ENCODE data around the gene CPNE5. TPM values are rescaled to one million over a fixed set of nuclear protein-coding genes. Genes with fewer than 3 reads are reported as not detected.
A peak's percentile ranks its signal among the peaks of the same experiment; 100 is the strongest.

Gene CPNE5
- total RNA-seq, 2 experiments from 2014 or later = 1.2 to 1.7 TPM

- intact Hi-C loops (cut with micrococcal nuclease) = loop anchor here (5.0 kb wide), 2 partner anchors 71 to 236 kb away; no protein-coding TSS in a partner anchor
Measured at GRCh38 chr6:36853325-36853724, 14.1 kb upstream of the CPNE5 start.

GRCh38 chr6:36852481-36853147 lies 13.4 kb upstream of the CPNE5 start:
- no peak for DNase-seq
- Mint-ChIP-seq H3K27me3 (ENCODE audit: low read depth) (no peaks in the 10 kb centered on the region), H3K27ac (no peak overlapping the region), H3K4me3 (no peak overlapping the region), H3K9me3 (no peaks in the 10 kb centered on the region), H3K4me1 (ENCODE audit: low read depth) (no peaks in the 10 kb centered on the region), H3K36me3 (ENCODE audit: low read depth) (peaks cover 45% of the 10 kb centered on the region)
- CTCF ChIA-PET = interaction anchor here (0.6 to 7.8 kb wide), 13 partner anchors 10 to 1220 kb away, joined by 3 to 60 read pairs (median 7); partner anchors contain the start of gene PPIL1
- intact Hi-C loops (cut with micrococcal nuclease) = loop anchor here (5.0 kb wide), 2 partner anchors 70 to 235 kb away; no protein-coding TSS in a partner anchor

More at GRCh38 chr6:36853325-36853724, 14.1 kb upstream of the CPNE5 start:
- Mint-ChIP-seq H3K4me1 (ENCODE audit: low read depth) (no peaks in the 10 kb centered on the region), H3K4me3 (no peak overlapping the region), H3K27me3 (ENCODE audit: low read depth) (no peaks in the 10 kb centered on the region), H3K27ac (no peak overlapping the region), H3K9me3 (no peaks in the 10 kb centered on the region), H3K36me3 (ENCODE audit: low read depth) (peaks cover 45% of the 10 kb centered on the region)
- CTCF ChIA-PET = interaction anchor here (0.6 to 7.8 kb wide), 7 partner anchors 10 to 95 kb away, joined by 3 to 60 read pairs (median 18); partner anchors contain the start of gene PPIL1
- DNase-seq = no peak

GRCh38 chr6:36851626-36852025 lies 12.4 kb upstream of the CPNE5 start:
- Mint-ChIP-seq H3K4me1 (ENCODE audit: low read depth) (no peaks in the 10 kb centered on the region), H3K9me3 (no peaks in the 10 kb centered on the region), H3K36me3 (ENCODE audit: low read depth) (peaks cover 40% of the 10 kb centered on the region), H3K27ac (no peak overlapping the region), H3K27me3 (ENCODE audit: low read depth) (no peaks in the 10 kb centered on the region), H3K4me3 (no peak overlapping the region)
- CTCF ChIA-PET = interaction anchor here (0.6 to 7.8 kb wide), 14 partner anchors 11 to 167 kb away, joined by 3 to 60 read pairs (median 6); partner anchors contain the start of gene PPIL1
- no peak for DNase-seq
- intact Hi-C loops (cut with micrococcal nuclease) = loop anchor here (1.0 to 5.0 kb wide), 3 partner anchors 69 to 234 kb away; no protein-coding TSS in a partner anchor

- Mint-ChIP-seq H3K9me3 (no peaks in the 10 kb centered on the region), H3K4me1 (ENCODE audit: low read depth) (no peaks in the 10 kb centered on the region), H3K27ac (no peak overlapping the region), H3K36me3 (ENCODE audit: low read depth) (peaks cover 35% of the 10 kb centered on the region), H3K4me3 (no peak overlapping the region), H3K27me3 (ENCODE audit: low read depth) (no peaks in the 10 kb centered on the region)
- CTCF ChIA-PET = interaction anchor here (0.7 to 7.8 kb wide), 13 partner anchors 12 to 167 kb away, joined by 3 to 60 read pairs (median 7); partner anchors contain the start of gene PPIL1
- peak; percentile 64 for DNase-seq
- intact Hi-C loops (cut with micrococcal nuclease) = loop anchor here (1.0 to 5.0 kb wide), 3 partner anchors 69 to 234 kb away; no protein-coding TSS in a partner anchor
Measured at GRCh38 chr6:36851149-36851614, 11.9 kb upstream of the CPNE5 start.

DNA sequence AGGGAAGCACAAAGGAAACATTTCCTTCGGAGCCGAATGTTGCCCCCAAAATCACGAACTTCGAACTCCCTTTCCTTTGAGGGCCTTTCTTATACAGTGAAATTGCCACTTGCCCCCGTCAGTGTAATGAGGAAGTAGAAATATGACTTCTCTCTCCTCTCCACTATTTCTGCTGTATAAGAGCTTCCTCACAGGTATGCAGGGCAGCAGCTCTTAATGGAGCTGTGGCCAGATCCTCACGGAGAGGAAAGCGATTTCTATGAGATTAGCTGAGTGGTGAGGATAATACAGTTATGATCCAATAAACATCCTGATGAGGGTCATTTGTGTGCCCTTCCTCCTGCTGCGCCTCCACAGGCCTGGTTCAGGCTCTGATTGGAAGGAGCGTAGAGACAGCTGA lies 10.8 kb upstream of the CPNE5 start:
- DNase-seq = no peak
- no peaks in the 10 kb centered on the region for H3K9me3 Mint-ChIP-seq
- H3K4me1 Mint-ChIP-seq (ENCODE audit: low read depth) = no peaks in the 10 kb centered on the region
- no peaks in the 10 kb centered on the region for H3K27me3 Mint-ChIP-seq (ENCODE audit: low read depth)
- H3K27ac Mint-ChIP-seq = no peak overlapping the region
- intact Hi-C loops (cut with micrococcal nuclease) = loop anchor here (5.0 kb wide), 2 partner anchors 68 to 233 kb away; no protein-coding TSS in a partner anchor
- CTCF ChIA-PET = interaction anchor here (1.0 to 7.8 kb wide), 5 partner anchors 13 to 91 kb away, joined by 3 to 60 read pairs (median 7); no protein-coding TSS in a partner anchor
- no peak overlapping the region for H3K4me3 Mint-ChIP-seq
- peaks cover 31% of the 10 kb centered on the region for H3K36me3 Mint-ChIP-seq (ENCODE audit: low read depth)

DNA sequence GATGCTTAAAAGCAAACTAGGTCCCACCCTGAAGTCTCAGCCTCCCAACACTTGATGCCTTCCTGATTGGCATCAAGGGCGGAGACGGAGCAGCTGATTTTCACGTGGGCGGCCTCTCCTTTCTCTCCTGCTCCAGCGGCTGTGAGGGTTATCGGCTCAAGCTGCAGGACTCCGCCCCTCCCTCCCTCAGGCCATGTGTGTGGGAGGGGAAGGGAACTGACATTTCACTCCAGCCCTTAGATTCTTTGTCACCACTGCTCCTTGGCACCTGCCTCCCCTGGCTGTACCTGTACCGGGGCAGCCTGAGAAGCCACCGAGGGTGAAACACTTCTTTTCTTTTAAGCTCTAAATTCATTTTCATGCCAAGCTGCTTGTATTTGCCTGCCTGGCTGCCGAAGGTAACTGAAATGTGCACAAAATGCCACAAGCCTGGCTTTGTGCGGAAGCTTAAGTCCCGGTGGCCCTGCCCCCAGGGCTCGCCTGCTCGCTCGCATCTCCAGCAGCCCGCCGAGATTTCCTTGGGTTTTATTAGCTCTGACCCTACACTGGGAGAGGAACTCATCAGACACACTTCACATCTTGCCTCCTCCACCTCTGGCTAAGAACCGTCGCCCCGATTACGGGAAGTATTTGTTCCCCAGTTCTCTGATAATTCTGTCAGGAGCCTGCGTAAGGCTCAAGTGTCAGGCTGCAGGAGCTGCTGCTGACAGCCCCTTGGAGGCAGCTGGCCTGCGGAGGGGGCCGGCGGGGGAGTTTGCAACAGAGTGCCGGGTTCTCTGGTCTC lies 9.6 kb upstream of the CPNE5 start:
- CTCF ChIA-PET = interaction anchor here (0.6 to 7.8 kb wide), 10 partner anchors 8 to 411 kb away, joined by 3 to 60 read pairs (median 3); no protein-coding TSS in a partner anchor
- no peak for DNase-seq
- intact Hi-C loops (cut with micrococcal nuclease) = no loop called here
- Mint-ChIP-seq H3K4me3 (no peak overlapping the region), H3K9me3 (no peaks in the 10 kb centered on the region), H3K4me1 (ENCODE audit: low read depth) (no peaks in the 10 kb centered on the region), H3K27ac (no peak overlapping the region), H3K27me3 (ENCODE audit: low read depth) (no peaks in the 10 kb centered on the region), H3K36me3 (ENCODE audit: low read depth) (peaks cover 29% of the 10 kb centered on the region)

DNA sequence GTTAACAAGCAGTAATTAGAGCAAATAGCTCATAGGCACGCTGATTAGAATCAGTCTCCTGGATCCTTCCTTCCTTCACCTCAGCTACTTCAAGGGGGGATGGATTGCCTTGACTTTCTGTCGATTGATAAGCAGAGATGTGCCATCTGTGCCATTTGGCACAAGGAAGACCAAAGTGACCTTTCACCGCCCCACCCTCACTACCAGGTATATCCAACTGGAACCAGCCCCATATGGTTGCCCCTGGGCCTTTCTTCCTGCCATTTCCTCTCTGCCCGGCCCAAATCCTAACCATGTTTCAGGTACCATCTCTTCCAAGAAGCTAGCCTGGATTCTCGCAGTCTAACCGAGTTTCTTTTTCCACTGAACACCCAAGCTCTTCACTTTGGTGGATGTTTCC lies 8.7 kb upstream of the CPNE5 start:
- Mint-ChIP-seq H3K27me3 (ENCODE audit: low read depth) (no peaks in the 10 kb centered on the region), H3K36me3 (ENCODE audit: low read depth) (peaks cover 21% of the 10 kb centered on the region), H3K27ac (no peak overlapping the region), H3K9me3 (no peaks in the 10 kb centered on the region), H3K4me3 (no peak overlapping the region), H3K4me1 (ENCODE audit: low read depth) (no peaks in the 10 kb centered on the region)
- CTCF ChIA-PET = interaction anchor here (0.6 to 7.8 kb wide), 4 partner anchors 47 to 1044 kb away, joined by 3 to 60 read pairs (median 4); no protein-coding TSS in a partner anchor
- DNase-seq = no peak
- intact Hi-C loops (cut with micrococcal nuclease) = no loop called here

- CTCF ChIA-PET = interaction anchor here (0.7 to 7.8 kb wide), 3 partner anchors 19 to 81 kb away, joined by 3 to 60 read pairs (median 3); no protein-coding TSS in a partner anchor
- Mint-ChIP-seq H3K27ac (no peak overlapping the region), H3K4me3 (no peak overlapping the region), H3K9me3 (no peaks in the 10 kb centered on the region), H3K27me3 (ENCODE audit: low read depth) (no peaks in the 10 kb centered on the region), H3K36me3 (ENCODE audit: low read depth) (peaks cover 16% of the 10 kb centered on the region), H3K4me1 (ENCODE audit: low read depth) (no peaks in the 10 kb centered on the region)
- no peak for DNase-seq
- intact Hi-C loops (cut with micrococcal nuclease) = no loop called here
Measured at GRCh38 chr6:36847152-36847551, 7.9 kb upstream of the CPNE5 start.

DNA sequence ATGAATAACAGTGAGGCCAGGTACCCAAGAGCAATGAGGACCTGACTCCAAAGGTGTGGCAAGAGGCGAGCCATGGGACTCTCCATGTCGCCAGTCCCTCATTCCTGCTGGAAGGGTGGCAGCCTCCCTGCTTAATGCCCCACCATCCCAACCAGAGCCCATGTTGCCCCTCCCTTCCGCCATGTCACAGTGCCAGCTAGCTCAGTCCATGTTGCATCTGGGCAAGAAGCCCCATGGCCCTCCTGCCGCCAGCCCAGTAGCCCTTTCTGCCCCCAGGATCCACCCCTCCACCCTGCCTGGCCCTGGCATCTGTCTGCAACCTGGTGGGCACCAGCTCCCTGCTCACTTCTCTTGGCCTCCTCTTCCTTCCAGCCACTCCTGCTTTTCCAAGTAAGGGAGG lies 6.0 kb upstream of the CPNE5 start:
- no peak for DNase-seq
- Mint-ChIP-seq H3K27ac (no peak overlapping the region), H3K27me3 (ENCODE audit: low read depth) (peaks cover 10% of the 10 kb centered on the region)

DNA sequence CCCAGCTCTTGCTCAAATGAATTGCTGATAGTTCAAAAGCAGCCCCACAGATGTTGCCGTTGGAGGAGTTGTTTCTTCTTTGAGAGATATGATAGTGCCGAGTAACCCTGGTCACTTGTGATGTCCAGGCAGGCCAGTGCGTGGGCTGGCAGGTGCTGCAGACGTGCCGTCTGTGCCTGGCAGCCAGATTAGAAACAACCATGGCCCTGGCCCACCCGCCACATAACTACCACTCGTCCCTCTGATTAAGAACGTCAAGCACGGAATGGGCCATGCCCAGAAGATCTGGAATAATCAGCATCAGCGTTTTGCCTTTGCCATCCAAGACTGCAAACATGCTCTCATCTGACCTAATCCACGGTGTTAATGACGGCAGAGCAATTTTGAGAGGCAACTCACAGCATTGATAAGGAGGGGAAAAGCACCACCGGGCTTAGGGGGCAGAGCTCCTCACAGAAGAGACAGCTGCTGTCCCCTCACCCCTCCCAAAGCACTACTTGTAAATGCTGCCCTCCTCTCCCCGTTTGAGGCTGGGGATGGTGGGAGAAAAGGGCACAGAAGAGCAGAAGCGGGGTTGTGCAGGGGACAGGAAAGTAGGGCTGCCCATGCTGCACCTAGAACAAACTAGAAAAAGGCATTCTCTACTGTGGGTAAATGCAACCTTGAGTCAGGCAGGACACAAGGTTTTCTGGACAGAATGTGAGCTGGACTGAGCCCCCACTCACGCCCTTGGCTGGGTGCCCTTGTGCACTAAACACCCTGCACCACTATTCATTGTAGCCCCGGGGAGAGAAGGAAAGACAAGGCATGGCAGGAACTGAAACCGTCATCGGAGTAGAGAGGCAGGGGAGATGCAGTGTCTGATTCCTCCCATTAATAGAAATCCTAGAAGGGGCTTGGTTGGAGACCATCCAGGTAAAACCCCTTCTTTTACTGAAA lies 5.3 kb upstream of the CPNE5 start:
- Mint-ChIP-seq H3K9me3 (no peaks in the 10 kb centered on the region), H3K27me3 (ENCODE audit: low read depth) (peaks cover 13% of the 10 kb centered on the region), H3K4me1 (ENCODE audit: low read depth) (peaks cover 9% of the 10 kb centered on the region), H3K27ac (no peak overlapping the region), H3K36me3 (ENCODE audit: low read depth) (no peaks in the 10 kb centered on the region), H3K4me3 (no peak overlapping the region)
- CTCF ChIA-PET = interaction anchor here (0.6 kb wide), 1 partner anchor 808 kb away, joined by 3 read pairs; no protein-coding TSS in a partner anchor
- intact Hi-C loops (cut with micrococcal nuclease) = no loop called here
- DNase-seq = no peak

More for the DNA sequence above, 6.0 kb upstream of the CPNE5 start:
- Mint-ChIP-seq H3K9me3 (no peaks in the 10 kb centered on the region), H3K4me1 (ENCODE audit: low read depth) (peaks cover 7% of the 10 kb centered on the region), H3K4me3 (no peak overlapping the region), H3K36me3 (ENCODE audit: low read depth) (peaks cover 2% of the 10 kb centered on the region)
- CTCF ChIA-PET = no interaction called here
- intact Hi-C loops (cut with micrococcal nuclease) = no loop called here

DNA sequence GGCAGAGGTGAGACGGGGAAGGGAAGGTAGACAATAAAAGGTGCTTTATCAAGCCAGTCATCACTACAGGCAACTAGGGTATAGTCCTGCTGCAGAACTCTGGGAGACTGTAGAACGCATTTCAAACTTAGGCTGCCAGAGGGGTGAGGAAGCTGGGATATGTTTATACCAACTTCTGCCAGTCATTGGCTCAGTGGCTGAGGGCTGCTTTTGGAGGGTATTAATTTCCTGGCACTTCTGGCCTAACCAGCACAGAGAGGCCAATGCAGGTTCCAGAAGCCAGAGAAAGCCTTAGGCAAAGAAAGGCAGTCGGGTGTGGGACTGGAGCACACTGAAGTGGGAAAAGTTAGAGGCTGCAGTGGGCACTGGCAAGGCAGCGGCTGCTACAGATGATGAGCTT lies 3.9 kb upstream of the CPNE5 start:
- intact Hi-C loops (cut with micrococcal nuclease) = no loop called here
- CTCF ChIA-PET = no interaction called here
- Mint-ChIP-seq H3K27ac (no peak overlapping the region), H3K4me3 (no peak overlapping the region), H3K4me1 (ENCODE audit: low read depth) (peaks cover 15% of the 10 kb centered on the region), H3K9me3 (no peaks in the 10 kb centered on the region), H3K27me3 (ENCODE audit: low read depth) (peaks cover 20% of the 10 kb centered on the region), H3K36me3 (ENCODE audit: low read depth) (no peaks in the 10 kb centered on the region)
- no peak for DNase-seq

Data from activated naive CD4-positive, alpha-beta T cell treated with anti-CD3 and anti-CD28 coated beads for 36 hours (primary cell).